ENCODE results near the gene MYL3. TPM values are rescaled to one million over a fixed set of nuclear protein-coding genes. Genes with fewer than 3 reads are reported as not detected.

The MYL3 gene
- total RNA-seq, 1 experiment from 2014 or later = not detected

- Histone ChIP-seq H3K4me1 (replicated peaks; ENCODE audit: insufficient read depth) (no peaks in the 10 kb centered on the region), H3K4me3 (no peak overlapping the region), H3K9me2 (ENCODE audit: insufficient read depth) (no peaks in the 10 kb centered on the region), H3K9me3 (ENCODE audit: insufficient read depth, low read depth) (no peaks in the 10 kb centered on the region), H3K27ac (no peak overlapping the region), H3K4me2 (no peak overlapping the region), H2AFZ (no peak overlapping the region), H3K27me3 (ENCODE audit: insufficient read depth, low read depth) (peaks cover 3% of the 10 kb centered on the region; the same call in 1 of the 2 replicates), H3K36me3 (ENCODE audit: low read depth) (no peaks in the 10 kb centered on the region), H3F3A (ENCODE audit: insufficient read depth, low read depth) (no peaks in the 10 kb centered on the region), H3K79me2 (ENCODE audit: low read depth) (no peaks in the 10 kb centered on the region), H4K20me1 (ENCODE audit: insufficient read depth) (no peaks in the 10 kb centered on the region)
- ChIA-PET POLR2A (ENCODE audit: unreplicated experiment) (no interaction called here), CTCF (no interaction called here)
- TF ChIP-seq CTCF (conservative IDR thresholded peaks at IDR 0.05) = no peak
- no peak for TF ChIP-seq EZH2 (IDR thresholded peaks at IDR 0.05; ENCODE audit: low read depth)
- DNase-seq = no peak
- intact Hi-C loops (cut with micrococcal nuclease; ENCODE audit: unreplicated experiment) = no loop called here
- BruUV-seq (replicated peaks) = no TSS peak
Measured at GRCh38 chr3:46858456-46858855, 4.8 kb downstream of the MYL3 start.

- no peak overlapping the region for H3K27ac ChIP-seq
- TF ChIP-seq EZH2 (IDR thresholded peaks at IDR 0.05; ENCODE audit: low read depth) = no peak
- no peak for TF ChIP-seq CTCF (conservative IDR thresholded peaks at IDR 0.05)
- intact Hi-C loops (cut with micrococcal nuclease; ENCODE audit: unreplicated experiment) = no loop called here
- POLR2A ChIA-PET (ENCODE audit: unreplicated experiment) = no interaction called here
- H3K4me1 ChIP-seq (replicated peaks; ENCODE audit: insufficient read depth) = no peaks in the 10 kb centered on the region
- CTCF ChIA-PET = no interaction called here
- H3K36me3 ChIP-seq (ENCODE audit: low read depth) = no peaks in the 10 kb centered on the region
- no peaks in the 10 kb centered on the region for H3K9me3 ChIP-seq (ENCODE audit: insufficient read depth, low read depth)
- DNase-seq = no peak
- no TSS peak for BruUV-seq (replicated peaks)
- no peaks in the 10 kb centered on the region for H3K79me2 ChIP-seq (ENCODE audit: low read depth)
- H3K4me2 ChIP-seq = no peak overlapping the region
- H3K27me3 ChIP-seq (ENCODE audit: insufficient read depth, low read depth) = peaks cover 3% of the 10 kb centered on the region; the same call in 1 of the 2 replicates
- no peaks in the 10 kb centered on the region for H3F3A ChIP-seq (ENCODE audit: insufficient read depth, low read depth)
- no peak overlapping the region for H2AFZ ChIP-seq
- no peaks in the 10 kb centered on the region for H4K20me1 ChIP-seq (ENCODE audit: insufficient read depth)
- H3K4me3 ChIP-seq = no peak overlapping the region
- H3K9me2 ChIP-seq (ENCODE audit: insufficient read depth) = no peaks in the 10 kb centered on the region
Measured at GRCh38 chr3:46857485-46858341, 5.5 kb downstream of the MYL3 start.

GRCh38 chr3:46856576-46857471 lies 6.4 kb downstream of the MYL3 start:
- no peak overlapping the region for H3K27ac ChIP-seq

More at GRCh38 chr3:46856576-46857471, 6.4 kb downstream of the MYL3 start:
- peaks cover 3% of the 10 kb centered on the region; the same call in 1 of the 2 replicates for H3K27me3 ChIP-seq (ENCODE audit: insufficient read depth, low read depth)
- TF ChIP-seq CTCF (conservative IDR thresholded peaks at IDR 0.05) = no peak
- no peak for TF ChIP-seq EZH2 (IDR thresholded peaks at IDR 0.05; ENCODE audit: low read depth)
- H3K36me3 ChIP-seq (ENCODE audit: low read depth) = no peaks in the 10 kb centered on the region
- no peaks in the 10 kb centered on the region for H3K4me1 ChIP-seq (replicated peaks; ENCODE audit: insufficient read depth)
- H3K4me3 ChIP-seq = no peak overlapping the region
- no peaks in the 10 kb centered on the region for H3K9me2 ChIP-seq (ENCODE audit: insufficient read depth)
- intact Hi-C loops (cut with micrococcal nuclease; ENCODE audit: unreplicated experiment) = no loop called here
- no peak overlapping the region for H3K4me2 ChIP-seq
- H2AFZ ChIP-seq = no peak overlapping the region
- ChIA-PET POLR2A (ENCODE audit: unreplicated experiment) (no interaction called here), CTCF (no interaction called here)
- no peaks in the 10 kb centered on the region for H3K9me3 ChIP-seq (ENCODE audit: insufficient read depth, low read depth)
- no TSS peak for BruUV-seq (replicated peaks)
- H3F3A ChIP-seq (ENCODE audit: insufficient read depth, low read depth) = no peaks in the 10 kb centered on the region
- DNase-seq = no peak
- no peaks in the 10 kb centered on the region for H4K20me1 ChIP-seq (ENCODE audit: insufficient read depth)
- no peaks in the 10 kb centered on the region for H3K79me2 ChIP-seq (ENCODE audit: low read depth)
